ENCODE results near the gene PRSS56.

Gene PRSS56

DNA sequence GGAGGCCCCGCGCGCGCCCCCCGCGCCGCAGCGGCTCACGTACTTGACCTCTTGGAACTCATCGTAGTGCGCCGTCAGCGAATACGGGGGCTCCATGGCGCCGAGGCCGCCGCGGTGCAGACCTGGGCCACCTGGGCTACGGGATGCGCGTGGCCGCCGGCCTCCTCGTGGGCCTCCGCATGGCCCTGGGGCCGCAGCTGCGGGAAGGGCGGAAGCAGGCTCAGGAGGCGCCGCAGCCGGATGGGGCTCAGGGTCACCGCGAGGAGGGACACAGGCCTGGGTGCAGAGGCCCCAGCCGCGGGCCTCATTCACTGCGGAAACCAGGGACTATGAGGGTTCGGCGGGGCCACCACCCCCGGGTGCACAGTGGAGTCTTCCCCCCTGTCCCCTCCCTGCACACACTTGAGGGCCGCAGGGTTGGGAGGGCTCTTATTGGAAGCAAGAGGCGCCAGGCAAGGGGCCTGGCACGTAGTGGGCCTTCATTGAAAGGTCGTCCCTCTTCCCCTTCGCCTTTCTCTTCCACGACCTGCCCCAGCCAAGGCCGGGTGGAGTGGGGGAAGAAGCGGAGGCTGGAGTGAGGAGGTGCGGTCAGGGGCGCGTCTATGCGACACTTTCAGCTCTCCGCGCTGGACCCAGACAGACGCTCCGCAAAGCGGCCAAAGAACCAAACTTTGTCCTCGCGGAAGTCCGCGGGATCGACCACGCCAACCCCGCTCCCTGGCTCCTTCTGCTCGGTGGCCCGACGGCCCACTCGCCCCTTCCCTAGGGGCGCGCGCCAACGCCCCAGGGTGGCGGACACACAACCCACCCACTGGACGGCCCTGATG is 33.4 kb upstream of the PRSS56 start:
- DNase-seq: no peak

DNA sequence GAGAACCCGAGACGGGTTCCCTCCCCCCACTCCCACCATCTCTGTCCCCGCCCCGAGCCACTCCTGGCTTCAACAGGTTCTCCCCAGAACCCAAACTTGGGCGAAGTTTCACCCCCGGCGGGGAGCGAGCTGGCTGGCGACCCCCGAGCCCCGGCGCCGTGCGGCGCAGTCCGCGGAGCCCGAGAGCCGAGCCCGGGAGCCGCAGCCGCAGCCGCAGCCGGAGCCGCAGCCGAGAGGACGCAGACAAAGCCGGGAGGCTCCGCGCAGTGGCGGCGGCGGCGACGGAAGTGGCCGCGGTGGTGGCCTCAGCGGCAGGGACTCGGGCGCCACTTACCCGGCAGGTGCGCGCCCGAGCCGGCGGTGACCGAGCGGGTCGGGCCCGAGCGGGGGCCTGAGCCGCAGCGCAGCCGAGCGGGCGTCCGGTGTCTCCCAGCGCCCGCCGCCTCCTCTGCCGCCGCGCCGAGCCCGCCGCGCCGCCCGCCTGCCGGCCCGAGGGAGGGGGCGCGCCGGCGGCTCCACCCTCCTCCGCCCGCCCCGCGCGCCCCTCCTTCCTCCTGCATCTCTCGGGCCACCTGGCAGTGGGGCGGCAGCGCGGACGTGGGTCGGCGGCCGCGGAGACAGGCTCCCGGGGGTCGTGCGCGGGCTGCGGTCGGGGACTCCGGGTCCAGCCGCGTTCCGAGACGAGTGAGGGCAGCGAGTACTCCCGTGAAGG is 32.6 kb upstream of the PRSS56 start, which contains the start of gene ECEL1:
TSS of gene ECEL1 (minus strand) at position 450 of the 712 bp plus-strand sequence. CDS start 1,181 bp downstream, outside the sequence.
- DNase-seq: no peak

DNA sequence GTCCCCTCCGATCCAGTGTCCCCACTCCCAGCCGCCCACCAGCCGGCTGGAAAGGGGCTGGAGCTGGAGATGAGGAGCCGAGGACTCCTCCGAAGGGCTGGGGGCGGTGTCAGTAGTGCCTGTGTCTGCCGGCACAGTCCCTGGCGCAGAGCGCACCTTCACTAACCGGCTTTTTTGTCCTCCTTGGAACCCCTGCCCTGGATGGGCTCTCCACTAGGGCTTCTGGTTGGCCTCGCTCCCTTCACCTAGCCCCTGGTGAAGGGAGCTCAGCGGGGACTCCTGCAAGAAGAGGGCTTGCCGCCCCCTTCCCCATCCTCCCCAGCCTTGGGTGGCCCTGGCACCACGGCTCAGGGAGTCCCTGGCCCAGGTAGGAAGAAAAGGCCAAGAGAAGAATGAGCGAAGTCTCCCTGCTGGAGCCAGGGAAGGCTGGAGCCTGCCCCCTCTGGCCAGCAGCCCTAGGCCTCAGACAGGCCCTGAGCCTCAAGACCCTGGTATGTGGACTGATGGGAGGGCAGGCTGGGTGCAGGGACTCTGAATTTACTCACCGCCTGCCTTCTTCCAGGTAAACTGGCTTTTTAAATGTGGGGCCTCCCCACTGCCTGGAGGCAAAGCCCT is 32.0 kb upstream of the PRSS56 start:
- no peak for DNase-seq

DNA sequence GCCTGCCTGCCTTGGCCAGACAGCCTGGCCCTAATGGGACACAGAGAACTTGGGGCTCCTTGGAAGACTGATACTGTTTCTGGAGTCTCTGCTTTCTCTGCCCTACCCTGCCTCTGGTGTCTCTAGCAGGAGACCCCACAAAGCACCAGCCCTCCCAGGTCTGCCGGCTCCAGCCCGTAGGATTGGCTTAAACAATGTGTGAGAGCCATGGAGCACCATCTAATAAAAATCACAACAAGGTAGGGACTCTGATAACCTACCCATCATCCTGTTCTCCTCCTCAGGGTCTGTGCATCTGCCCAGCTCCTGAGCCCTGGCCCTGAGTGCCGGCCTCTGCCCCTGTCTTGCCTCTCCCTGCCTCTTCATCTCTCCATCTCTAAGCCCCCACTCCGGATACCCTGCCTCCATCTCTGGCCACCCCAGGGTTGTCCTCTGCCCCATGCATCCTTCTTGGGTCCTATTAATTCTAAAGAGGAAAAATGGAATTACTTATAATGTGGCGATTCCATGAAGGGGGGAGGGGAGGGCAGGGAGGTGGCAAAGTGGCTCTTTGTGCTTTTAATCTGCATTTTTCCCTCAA is 31.4 kb upstream of the PRSS56 start:
- no peak for DNase-seq

DNA sequence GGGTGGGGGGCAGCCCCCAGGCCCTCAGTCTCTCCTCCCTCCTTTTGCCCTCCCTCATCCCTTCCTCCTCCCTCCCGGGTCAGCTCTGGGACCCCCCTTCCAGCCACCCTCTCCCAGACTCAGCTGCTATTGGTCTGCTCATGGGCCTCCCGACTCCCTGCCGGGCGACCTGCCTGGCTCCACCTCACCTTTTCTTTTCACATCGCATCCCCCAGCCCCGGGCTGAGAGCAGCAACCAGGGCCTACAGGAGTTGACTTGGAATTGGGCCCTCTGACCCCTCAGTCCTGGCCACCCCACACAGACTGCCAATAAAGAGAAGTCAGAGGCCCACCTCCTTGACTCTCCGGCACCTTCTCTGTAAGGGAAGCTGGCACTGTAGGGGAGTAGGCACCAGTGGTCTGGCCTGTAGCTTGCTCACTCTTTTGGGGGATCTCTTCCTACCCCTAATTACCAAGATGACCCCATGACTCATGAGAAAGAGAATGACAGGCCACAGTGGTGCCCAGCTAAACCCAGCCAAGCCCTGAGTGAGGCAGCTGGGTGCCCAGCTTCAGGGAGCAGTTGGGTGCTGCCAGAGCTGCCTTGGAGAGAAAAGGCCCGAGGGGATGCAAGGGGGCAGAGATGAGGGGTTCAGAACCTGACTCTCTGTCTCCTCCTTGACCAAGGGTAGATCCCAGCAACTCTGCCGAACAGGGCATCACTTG is 30.5 kb upstream of the PRSS56 start:
- no peak for DNase-seq

DNA sequence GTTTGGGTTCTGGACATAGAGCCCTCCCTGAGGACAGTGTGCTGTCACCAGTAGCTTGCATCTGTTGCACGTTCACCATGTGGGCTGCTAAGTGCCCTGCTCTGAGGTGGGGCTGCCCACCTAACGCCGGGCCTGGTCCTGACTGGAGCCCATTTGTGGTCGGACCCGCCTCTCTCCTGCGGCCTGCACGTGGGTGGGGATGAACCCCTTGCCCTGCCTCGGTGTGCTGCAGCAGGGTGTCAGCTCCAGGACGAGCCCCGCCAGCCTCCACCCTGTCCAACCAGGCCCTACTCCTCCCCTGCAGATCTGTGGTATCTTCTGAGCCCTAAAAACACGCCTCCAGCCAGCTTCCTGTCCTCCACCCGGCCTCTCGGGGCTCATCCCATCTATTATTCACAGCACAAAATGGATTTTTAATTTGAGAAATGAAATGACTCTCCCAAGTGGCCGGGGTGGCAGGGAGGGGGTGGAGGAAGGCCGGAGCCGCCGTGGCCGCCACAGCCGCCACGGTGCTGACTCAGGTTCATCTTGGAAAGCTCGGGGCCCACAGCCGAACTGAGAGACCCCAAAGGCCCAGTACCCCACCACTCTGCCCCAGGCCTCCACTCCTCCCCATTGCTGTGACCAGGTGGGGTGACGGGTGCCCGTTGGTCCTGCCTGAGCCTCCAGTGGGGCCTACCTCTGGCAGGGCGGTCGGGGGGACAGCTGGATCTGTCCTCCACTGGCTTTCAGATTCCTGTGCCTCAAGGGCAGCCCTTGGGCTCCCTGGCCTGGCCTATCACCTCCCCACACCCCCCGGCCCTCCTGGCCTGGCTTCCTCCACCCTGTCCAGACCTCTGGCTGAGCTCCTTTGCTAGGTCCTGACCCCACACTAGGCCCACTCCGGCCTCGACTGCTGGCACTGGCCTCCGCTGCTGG is 29.7 kb upstream of the PRSS56 start:
- no peak for DNase-seq

DNA sequence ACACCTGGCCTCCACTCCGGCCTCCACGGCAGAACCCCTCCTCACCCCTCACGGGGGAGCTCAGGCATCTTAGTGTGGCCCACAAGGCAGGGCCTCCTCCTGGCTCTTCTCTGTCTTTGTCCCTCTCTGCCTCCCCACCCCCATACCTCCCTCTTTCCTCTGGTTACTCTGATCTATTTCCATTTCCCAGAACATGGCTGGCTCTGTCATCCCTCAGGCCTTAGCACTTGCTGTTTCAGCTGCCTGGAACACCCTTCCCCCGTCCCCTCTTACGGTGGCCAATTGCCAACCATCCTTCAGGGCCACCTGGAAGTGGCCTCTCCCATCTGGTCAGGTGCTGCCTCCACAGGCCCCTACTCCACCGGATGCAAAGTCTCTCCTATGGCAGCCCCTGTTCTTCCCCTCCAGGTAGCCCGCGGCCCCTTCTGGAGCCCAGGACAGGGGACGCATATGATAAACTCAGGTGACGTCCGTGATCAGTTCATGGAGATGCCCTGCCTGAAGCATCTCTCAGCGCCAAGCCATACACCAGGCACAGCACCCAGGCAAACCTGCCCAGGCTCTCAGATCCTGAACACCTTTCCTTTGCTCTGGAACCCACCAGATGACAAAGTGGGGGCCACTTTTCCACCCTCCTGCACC is 28.9 kb upstream of the PRSS56 start:
- DNase-seq: no peak

DNA sequence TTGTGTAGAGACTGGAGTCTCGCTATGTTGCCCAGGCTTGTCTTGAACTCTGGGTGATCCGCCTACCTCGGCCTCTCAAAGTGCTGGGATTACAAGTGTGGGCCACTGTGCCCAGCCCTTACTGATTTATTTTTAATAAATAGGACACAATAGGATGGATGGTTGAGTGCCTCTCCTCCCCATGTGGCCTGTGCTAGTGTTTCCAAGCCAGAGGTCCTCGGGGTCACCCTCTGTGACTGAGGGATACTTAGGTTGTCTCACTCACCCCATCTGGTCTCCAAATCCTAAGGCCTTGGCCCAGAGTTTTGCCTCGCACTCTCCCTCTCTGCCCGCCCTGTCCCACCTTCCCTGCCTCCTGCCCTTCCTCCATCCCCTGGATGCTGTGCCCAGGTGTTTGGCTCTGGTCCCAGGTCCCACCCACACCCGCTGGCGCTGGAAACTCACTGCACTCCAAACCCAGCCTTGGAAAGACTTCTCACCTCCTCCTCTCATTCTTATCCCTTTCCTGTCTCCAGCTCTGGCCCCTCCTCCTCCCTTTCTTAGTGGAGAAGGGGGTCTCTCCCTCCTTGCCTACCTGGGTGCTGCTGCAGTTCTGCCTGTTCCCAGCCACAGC is 27.8 kb upstream of the PRSS56 start:
- no peak for DNase-seq

DNA sequence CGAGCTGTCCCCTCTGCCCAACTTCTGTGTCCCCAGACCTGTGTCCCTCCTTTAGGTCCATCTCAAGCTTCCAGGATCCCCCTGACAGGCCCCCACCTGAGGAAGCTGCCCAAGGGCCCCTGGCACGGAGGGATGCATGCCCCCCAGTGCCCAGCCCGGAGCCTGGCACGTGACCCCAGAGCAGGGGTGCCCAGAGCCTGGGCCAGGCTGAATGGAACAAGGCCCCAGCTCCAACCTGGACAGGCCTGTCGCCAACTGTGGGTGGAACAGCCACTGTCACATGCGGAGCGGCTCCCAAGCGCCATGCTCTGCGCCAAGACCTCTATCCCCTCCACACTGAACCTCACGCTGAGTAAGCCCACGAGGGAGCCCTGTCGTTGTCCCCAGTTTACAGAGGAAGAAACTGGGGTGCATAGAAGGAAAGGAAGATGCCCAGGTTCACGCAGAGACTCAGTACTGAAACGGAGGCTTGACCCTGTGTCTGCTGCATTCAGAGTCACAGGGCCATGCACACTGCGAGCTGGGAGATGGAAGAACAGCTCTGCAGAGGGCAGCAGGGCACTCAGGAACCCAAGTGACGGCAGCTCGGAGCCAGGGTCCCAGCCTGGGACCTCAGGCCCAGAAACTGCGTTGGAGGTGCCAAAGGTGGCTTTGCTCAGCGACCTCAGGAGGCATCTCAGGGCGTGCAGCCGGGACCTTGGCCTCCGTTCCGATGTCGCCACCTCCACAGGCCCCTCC is 27.1 kb upstream of the PRSS56 start:
- DNase-seq: no peak

DNA sequence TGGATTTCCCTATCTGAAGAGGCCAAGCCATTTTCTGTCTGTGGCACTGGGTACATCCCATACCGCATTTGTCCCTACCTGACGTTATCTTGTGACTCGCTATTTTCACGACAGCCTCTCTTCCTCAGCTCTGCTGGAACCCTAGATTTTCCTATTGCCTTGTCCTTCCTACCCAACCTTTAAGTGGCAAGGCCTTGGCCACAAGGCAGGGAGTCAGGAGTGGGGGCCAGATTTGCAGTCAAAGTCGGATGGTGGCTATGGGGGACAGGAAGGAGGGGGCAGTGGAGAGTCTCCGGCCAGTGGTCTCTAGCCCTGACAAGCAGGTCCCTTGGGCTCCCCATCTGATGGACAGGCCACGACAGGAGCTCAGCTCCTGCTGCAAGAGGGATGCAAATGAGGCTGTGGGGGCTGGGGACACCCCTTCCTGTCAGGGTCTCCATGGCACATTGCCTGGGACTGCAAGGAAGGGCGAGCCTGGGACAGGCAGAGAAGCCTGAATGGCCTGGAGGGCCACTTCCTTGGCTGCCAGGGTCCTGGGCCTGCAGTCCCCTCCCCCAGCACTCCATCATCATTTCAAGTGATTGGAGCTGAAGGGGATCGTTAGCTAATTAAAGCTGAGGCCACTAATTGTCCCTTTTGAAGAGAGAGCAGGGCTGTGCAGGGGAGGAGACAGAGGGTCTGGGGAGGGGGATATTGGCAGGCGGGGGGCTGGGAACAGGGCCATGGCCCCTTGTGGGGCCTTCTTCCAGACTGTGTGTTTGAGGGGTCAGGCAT is 26.3 kb upstream of the PRSS56 start:
- no peak for DNase-seq

DNA sequence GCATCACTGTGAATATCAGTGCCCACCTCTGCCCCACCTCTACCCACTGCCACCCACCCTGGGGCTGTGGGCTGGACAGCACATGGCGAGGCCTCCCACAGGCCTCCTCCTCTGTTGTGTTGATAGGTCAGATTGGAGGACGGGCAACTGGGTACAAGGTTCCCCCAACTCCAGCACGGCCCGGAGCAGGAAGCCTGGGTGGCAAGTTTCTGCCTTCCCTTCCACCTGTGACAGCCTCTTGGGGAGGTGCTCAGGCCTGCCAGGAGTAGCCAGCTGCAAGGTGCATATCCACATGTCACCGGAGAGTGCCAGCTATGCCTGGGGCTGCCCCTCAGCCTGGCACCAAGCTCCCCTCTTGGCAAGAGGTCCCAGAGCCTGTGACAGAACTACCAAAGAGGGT is 25.6 kb upstream of the PRSS56 start:
- DNase-seq: no peak

DNA sequence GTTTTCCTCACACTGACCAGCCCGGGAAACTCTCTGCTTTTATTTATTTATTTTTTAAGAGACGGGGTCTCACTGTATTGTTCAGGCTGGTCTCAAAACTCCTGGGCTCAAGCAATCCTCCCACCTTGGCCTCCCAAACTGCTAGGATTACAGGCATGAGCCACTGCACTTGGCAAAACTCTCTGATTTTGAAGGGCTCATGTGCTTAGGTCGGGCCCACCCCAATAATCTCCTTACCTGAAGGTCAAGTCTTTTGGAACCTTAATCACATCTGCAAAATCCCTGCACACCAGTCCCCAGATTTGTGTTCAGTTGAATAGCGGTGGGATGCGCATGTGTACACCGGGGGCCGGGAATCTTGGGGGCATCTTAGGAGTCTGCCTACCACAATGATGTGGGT is 24.9 kb upstream of the PRSS56 start:
- no peak for DNase-seq

DNA sequence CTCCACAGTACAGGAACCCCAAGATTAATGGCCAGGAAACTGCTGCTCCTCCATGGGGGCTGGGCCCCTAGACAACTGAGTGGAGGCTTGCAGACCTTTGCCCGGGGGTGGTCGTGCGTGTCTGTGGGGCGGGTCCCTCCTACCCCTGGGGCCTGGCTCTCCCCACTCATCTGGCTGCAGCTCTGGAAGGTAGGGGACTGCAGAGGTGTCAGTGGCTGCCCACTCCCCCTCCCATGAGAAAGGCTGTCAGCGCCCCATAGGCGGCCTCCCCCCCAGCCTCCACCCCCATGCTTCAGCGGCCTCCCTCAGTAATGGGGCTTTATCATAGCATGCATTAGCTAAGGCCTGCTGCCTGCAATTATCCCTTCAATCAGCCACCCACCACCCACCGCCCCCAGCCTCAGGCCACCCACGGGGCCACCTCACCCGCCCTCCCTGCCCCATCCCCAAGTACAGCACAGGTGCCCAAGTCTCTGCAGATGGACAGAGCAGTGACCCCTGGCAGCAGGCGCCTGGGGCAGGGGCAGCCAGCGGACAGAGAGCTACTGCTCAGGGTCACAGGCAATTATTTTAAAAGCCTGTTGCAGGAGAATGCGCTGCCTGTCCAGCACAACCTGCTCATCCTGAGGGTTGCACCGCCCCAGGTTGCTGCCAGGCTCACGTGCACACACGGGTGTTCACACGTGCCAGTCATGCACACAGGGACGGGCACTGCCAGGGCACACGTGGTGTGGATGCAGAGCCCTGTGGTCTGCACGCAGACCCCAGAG is 23.5 kb upstream of the PRSS56 start:
- no peak for DNase-seq

DNA sequence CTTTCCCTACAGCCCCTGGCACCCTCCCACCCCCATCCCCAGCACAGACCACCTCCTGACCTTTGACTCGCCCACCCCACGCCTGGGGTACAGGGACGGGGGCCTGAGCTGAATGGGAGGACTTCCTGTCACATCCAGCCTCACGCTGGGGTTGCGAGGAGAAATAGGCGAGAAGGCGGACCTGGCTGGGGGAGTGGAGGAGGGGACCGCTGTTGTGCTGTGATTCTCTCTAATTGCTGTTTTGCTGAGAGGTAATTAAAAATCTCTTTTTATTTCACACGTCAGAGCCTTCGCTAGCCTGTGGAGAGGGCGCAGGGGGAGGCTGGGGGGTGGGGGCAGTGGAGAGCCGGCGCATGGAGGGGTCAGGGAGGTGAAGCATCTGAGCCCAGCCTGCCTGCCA is 22.8 kb upstream of the PRSS56 start:
- DNase-seq: no peak

DNA sequence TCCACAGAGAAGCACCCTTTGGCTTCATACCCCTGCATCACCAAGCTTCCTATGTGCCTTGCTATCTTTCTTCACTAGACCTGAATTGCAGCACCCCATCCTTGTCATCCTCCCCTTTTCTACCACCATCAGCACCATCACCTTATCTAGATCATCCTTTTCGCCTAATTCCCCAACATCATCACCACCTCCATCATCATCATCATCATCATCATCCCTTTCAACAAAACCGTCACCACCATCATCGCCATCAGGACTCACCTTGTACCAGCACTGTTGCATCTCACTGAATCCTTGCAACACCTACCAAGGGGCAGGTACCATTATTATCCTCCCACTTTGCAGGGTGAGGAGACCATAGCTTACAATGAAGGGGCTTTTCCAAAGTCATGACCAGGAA is 21.7 kb upstream of the PRSS56 start:
- DNase-seq: no peak

DNA sequence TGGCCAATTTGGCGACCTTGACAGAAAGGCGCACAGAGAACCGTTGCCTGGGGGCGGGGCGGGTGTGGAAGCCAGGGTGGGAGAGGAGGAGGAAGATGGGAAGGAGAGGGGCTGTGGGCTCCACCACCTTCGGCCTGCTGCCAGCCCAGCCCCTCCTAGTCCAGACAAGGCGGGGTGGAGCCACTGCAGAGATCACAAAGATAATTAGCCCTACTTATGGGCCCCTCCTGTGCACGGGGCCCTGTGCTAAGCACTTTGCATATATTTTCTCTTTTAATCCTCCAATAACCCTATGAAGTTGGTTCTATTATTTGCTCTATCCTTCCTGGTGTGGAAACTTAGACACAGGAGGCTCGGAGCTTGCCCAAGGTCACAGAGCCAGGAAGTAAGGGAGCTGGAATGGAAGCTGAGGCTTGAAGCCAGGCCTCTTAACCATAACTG is 18.8 kb upstream of the PRSS56 start:
- no peak for DNase-seq

DNA sequence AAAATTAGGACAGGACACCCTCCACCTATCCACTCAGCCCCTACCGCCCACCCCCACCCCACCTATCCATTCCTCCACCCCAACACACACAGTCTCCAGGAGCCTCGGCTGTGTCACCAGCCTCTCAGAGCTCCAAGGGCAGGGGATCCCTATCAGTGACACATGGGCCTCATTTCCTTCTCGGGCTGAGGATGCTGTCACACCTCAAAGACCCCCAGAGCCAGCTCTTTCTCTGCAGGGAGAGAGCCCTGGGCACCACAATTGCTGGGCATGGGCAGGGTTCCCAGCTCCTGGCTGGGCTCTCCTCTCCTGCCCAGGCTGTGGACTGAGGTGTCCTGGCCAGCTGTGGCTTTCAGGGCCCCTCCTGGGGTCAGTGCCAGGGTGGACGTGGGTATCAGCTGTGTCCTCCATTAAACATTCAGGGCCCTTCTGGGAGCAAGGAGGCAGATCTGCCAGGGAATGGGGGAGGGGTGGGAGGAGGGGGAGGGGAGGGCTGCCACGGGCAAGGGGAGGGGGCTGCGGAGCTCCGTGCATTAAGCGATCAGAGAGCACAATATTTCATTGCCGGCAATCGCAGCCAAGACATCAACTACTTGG is 18.3 kb upstream of the PRSS56 start:
- no peak for DNase-seq

DNA sequence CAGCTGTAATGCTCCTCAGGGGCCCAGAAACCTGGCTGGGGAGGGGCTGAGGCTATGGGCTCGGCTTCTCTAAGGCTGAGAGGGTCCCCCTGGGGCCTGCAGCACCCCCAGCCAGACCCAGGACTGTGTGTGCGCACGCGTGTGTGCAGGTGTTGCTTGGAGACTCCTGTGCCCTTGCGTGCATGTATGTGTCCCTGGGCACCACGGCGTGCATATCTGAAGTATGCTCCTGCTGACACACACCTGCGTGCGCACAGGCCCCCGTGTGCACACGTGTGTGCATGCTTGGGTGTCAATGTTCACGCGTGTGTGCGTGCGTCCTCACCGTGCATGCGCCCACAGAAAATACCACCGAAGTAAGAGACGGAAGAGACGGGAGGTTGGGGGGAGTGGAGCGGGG is 17.7 kb upstream of the PRSS56 start:
- no peak for DNase-seq
